Measurements from ENCODE around the gene CYBC1. TPM values are rescaled to one million over a fixed set of nuclear protein-coding genes. Genes with fewer than 3 reads are reported as not detected.

The CYBC1 gene
- total and polyA plus RNA-seq, 9 of the 15 experiments (the other 6 are each of a cell fraction or from before 2014, with no cell fraction given), result 1.3 to 71.8 (median 49.9) TPM

DNA sequence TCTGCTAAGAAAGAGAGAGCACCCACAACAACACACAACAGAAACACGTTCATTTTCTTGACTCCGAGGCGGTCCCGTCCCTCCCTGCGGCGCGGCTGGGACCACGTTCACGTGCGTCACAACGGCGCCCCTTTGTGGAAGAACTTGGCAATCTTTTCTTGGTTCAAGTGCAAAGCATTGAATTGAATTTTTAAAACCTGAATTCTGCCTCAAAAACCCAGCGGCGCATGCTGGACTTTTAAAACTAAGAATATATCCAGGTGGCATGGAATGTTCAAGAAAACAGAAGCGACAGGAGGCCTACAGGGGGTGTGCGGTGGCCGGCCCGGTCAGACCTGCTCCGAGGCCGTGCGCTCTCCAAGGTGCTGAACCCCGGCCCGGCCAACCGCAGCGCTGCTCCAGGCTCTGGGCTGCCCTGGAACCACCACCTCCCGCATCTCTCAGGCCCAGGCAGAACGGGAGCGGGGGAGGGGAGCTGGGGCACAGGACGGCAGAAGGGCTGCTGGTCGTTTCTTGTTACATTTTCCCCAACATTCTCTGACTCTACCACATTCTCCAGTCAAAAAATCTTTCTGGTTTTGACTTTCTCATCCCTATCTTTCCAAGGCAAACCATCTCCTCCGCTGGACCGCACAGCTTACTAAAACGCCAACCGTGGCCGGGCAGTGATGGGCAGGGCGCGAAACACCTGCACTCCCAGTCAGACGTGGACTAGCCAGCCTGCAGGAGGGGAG is 35.8 kb downstream of the CYBC1 start (continued):
- TF ChIP-seq, protein P1, sequence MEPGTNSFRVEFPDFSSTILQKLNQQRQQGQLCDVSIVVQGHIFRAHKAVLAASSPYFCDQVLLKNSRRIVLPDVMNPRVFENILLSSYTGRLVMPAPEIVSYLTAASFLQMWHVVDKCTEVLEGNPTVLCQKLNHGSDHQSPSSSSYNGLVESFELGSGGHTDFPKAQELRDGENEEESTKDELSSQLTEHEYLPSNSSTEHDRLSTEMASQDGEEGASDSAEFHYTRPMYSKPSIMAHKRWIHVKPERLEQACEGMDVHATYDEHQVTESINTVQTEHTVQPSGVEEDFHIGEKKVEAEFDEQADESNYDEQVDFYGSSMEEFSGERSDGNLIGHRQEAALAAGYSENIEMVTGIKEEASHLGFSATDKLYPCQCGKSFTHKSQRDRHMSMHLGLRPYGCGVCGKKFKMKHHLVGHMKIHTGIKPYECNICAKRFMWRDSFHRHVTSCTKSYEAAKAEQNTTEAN (CRISPR knock-in tag; IDR thresholded peaks at IDR 0.05), result peak; percentile 72; the same call in 1 of the 2 replicates
- TF ChIP-seq, protein P2, sequence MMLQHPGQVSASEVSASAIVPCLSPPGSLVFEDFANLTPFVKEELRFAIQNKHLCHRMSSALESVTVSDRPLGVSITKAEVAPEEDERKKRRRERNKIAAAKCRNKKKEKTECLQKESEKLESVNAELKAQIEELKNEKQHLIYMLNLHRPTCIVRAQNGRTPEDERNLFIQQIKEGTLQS (IDR thresholded peaks at IDR 0.05), result no peak
- TF ChIP-seq, protein P2 (CRISPR knock-in tag; conservative IDR thresholded peaks at IDR 0.05), result 0 out of 2 replicates have a peak, but pooled peaks have one; percentile 60
- TF ChIP-seq ZEB2 (IDR thresholded peaks at IDR 0.05), result no peak
- no peak for TF ChIP-seq SRSF7 (optimal IDR thresholded peaks at IDR 0.05; ENCODE audit: low read depth, low read length)
- TF ChIP-seq, protein P3, sequence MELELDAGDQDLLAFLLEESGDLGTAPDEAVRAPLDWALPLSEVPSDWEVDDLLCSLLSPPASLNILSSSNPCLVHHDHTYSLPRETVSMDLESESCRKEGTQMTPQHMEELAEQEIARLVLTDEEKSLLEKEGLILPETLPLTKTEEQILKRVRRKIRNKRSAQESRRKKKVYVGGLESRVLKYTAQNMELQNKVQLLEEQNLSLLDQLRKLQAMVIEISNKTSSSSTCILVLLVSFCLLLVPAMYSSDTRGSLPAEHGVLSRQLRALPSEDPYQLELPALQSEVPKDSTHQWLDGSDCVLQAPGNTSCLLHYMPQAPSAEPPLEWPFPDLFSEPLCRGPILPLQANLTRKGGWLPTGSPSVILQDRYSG (tag; conservative IDR thresholded peaks at IDR 0.05; ENCODE audit: low read depth), result peak; percentile 60; the same call in 1 of the 2 replicates
- 0 out of 2 replicates have a peak, but pooled peaks have one; percentile 18 for TF ChIP-seq LEF1 (IDR thresholded peaks at IDR 0.05)
- TF ChIP-seq, protein P4, sequence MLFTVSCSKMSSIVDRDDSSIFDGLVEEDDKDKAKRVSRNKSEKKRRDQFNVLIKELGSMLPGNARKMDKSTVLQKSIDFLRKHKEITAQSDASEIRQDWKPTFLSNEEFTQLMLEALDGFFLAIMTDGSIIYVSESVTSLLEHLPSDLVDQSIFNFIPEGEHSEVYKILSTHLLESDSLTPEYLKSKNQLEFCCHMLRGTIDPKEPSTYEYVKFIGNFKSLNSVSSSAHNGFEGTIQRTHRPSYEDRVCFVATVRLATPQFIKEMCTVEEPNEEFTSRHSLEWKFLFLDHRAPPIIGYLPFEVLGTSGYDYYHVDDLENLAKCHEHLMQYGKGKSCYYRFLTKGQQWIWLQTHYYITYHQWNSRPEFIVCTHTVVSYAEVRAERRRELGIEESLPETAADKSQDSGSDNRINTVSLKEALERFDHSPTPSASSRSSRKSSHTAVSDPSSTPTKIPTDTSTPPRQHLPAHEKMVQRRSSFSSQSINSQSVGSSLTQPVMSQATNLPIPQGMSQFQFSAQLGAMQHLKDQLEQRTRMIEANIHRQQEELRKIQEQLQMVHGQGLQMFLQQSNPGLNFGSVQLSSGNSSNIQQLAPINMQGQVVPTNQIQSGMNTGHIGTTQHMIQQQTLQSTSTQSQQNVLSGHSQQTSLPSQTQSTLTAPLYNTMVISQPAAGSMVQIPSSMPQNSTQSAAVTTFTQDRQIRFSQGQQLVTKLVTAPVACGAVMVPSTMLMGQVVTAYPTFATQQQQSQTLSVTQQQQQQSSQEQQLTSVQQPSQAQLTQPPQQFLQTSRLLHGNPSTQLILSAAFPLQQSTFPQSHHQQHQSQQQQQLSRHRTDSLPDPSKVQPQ (CRISPR knock-in tag; IDR thresholded peaks at IDR 0.05; ENCODE audit: borderline replicate concordance), result no peak
- TF ChIP-seq, protein P5, sequence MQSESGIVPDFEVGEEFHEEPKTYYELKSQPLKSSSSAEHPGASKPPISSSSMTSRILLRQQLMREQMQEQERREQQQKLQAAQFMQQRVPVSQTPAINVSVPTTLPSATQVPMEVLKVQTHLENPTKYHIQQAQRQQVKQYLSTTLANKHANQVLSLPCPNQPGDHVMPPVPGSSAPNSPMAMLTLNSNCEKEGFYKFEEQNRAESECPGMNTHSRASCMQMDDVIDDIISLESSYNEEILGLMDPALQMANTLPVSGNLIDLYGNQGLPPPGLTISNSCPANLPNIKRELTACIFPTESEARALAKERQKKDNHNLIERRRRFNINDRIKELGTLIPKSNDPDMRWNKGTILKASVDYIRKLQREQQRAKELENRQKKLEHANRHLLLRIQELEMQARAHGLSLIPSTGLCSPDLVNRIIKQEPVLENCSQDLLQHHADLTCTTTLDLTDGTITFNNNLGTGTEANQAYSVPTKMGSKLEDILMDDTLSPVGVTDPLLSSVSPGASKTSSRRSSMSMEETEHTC (IDR thresholded peaks at IDR 0.05), result no peak
- TF ChIP-seq ZNF41 (CRISPR knock-in tag; conservative IDR thresholded peaks at IDR 0.05), result no peak
- peak; percentile 68 for TF ChIP-seq STAG1 (CRISPR knock-in tag; IDR thresholded peaks at IDR 0.05; ENCODE audit: borderline replicate concordance)
- peak; percentile 78 for TF ChIP-seq GABPB1 (CRISPR knock-in tag; IDR thresholded peaks at IDR 0.05)
- TF ChIP-seq SAFB2 (IDR thresholded peaks at IDR 0.05; ENCODE audit: borderline replicate concordance, low read depth, low read length, severe bottlenecking), result no peak
- no peak for TF ChIP-seq BRF1 (IDR thresholded peaks at IDR 0.05; ENCODE audit: borderline replicate concordance, extremely low read depth, insufficient read length)
- TF ChIP-seq EGR1 (conservative IDR thresholded peaks at IDR 0.05), result no peak
- TF ChIP-seq ARNT (IDR thresholded peaks at IDR 0.05), result no peak; a peak in 1 of 4 replicates
- TF ChIP-seq ZBTB8A (IDR thresholded peaks at IDR 0.05; ENCODE audit: partially characterized antibody), result no peak
- TF ChIP-seq, protein P6, sequence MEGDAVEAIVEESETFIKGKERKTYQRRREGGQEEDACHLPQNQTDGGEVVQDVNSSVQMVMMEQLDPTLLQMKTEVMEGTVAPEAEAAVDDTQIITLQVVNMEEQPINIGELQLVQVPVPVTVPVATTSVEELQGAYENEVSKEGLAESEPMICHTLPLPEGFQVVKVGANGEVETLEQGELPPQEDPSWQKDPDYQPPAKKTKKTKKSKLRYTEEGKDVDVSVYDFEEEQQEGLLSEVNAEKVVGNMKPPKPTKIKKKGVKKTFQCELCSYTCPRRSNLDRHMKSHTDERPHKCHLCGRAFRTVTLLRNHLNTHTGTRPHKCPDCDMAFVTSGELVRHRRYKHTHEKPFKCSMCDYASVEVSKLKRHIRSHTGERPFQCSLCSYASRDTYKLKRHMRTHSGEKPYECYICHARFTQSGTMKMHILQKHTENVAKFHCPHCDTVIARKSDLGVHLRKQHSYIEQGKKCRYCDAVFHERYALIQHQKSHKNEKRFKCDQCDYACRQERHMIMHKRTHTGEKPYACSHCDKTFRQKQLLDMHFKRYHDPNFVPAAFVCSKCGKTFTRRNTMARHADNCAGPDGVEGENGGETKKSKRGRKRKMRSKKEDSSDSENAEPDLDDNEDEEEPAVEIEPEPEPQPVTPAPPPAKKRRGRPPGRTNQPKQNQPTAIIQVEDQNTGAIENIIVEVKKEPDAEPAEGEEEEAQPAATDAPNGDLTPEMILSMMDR (IDR thresholded peaks at IDR 0.05 in 2 of 3, conservative IDR thresholded peaks at IDR 0.05 in 1 of 3; ENCODE audit: insufficient read depth in 2 of 3, low read depth in 1 of 3, low read length in 3 of 3), result peak; percentile 73 to 91 (median 79)

Measured in K562 (cell line).